Transverse colon (tissue), 3 donors: Measurements from ENCODE around the gene NUSAP1.

ENCODE experiments used
- CTCF ChIP-seq, 5 experiments: fragments of 200-600 bp in 3 of 5; fragments of 450-650 bp in 2 of 5; sonication (generic) in 3 of 5; IDR thresholded peaks; 1 replicate in 2 of 5; 2 replicates in 3 of 5; pipeline ENCODE4 v1.5.1; 2016 to 2017; ENCODE audit warnings: antibody characterized with exemption in 5 of 5, inconsistent platforms in 3 of 5, mild to moderate bottlenecking in 2 of 5, moderate library complexity in 1 of 5
- POLR2A ChIP-seq: fragments of 450-650 bp; IDR thresholded peaks from one replicate; pipeline ENCODE4 v1.6.1; 2016; ENCODE audit warnings: antibody characterized with exemption, mild to moderate bottlenecking, moderate library complexity

- TF ChIP-seq CTCF (IDR thresholded peaks at IDR 0.05) (no peak), POLR2A (no peak)
Observed at GRCh38 chr15:41288464-41288863, 44.2 kb upstream of the NUSAP1 start.
